Muscle layer of duodenum (tissue), 2 donors: ENCODE data around the gene NOD1.

ENCODE experiments used
- H3K27ac ChIP-seq: one replicate; pipeline ENCODE4 v1.7.0; 2013; ENCODE audit warnings: mild to moderate bottlenecking, low read length
- H3K27me3 ChIP-seq: one replicate; pipeline ENCODE4 v1.7.0; 2013; ENCODE audit warnings: low read depth, mild to moderate bottlenecking, control low read depth, low read length
- H3K36me3 ChIP-seq, 2 donors: one replicate each; pipeline ENCODE4 v1.7.0; 2013; ENCODE audit warnings: low read length in 2 of 2, control low read depth in 1 of 2, mild to moderate bottlenecking in 1 of 2; ENCODE audit not compliant: insufficient read depth in 2 of 2, control insufficient read depth in 1 of 2
- H3K4me1 ChIP-seq, 2 donors: one replicate each; pipeline ENCODE4 v1.7.0; 2013; ENCODE audit warnings: low read length in 2 of 2, mild to moderate bottlenecking in 2 of 2, control low read depth in 1 of 2, moderate library complexity in 1 of 2; ENCODE audit not compliant: insufficient read depth in 2 of 2, control insufficient read depth in 1 of 2
- H3K4me3 ChIP-seq, 2 donors: one replicate each; pipeline ENCODE4 v1.7.0; 2013; ENCODE audit warnings: low read length in 2 of 2, low read depth in 1 of 2, mild to moderate bottlenecking in 1 of 2
- H3K9me3 ChIP-seq, 2 donors: one replicate each; pipeline ENCODE4 v1.7.0; 2013; ENCODE audit warnings: low read length in 2 of 2, control low read depth in 1 of 2, mild to moderate bottlenecking in 1 of 2; ENCODE audit not compliant: control insufficient read depth in 1 of 2
- donor health status: healthy.

NOD1 gene

GRCh38 chr7:30474485-30474884, 4.1 kb downstream of the NOD1 start:
- H3K4me1 ChIP-seq, result peaks cover 25 to 42% of the 10 kb centered on the region in 2 donors
- H3K36me3 ChIP-seq, result no peaks in the 10 kb centered on the region
- H3K27me3 ChIP-seq, result no peaks in the 10 kb centered on the region
- no peaks in the 10 kb centered on the region for H3K9me3 ChIP-seq
- no peak overlapping the region for H3K4me3 ChIP-seq
- H3K27ac ChIP-seq, result no peak overlapping the region

GRCh38 chr7:30473903-30474302, 4.7 kb downstream of the NOD1 start:
- H3K9me3 ChIP-seq, result no peaks in the 10 kb centered on the region
- H3K27me3 ChIP-seq, result no peaks in the 10 kb centered on the region
- no peak overlapping the region for H3K4me3 ChIP-seq
- H3K36me3 ChIP-seq, result peaks cover 0 to 2% of the 10 kb centered on the region in 2 donors
- H3K4me1 ChIP-seq, result peaks cover 31 to 45% of the 10 kb centered on the region in 2 donors
- H3K27ac ChIP-seq, result no peak overlapping the region

- peaks cover 34 to 51% of the 10 kb centered on the region in 2 donors for H3K4me1 ChIP-seq
- no peaks in the 10 kb centered on the region for H3K9me3 ChIP-seq
- H3K4me3 ChIP-seq, result no peak overlapping the region
- no peak overlapping the region for H3K27ac ChIP-seq
- H3K36me3 ChIP-seq, result peaks cover 0 to 3% of the 10 kb centered on the region in 2 donors
- H3K27me3 ChIP-seq, result no peaks in the 10 kb centered on the region
Observed at GRCh38 chr7:30472784-30473775, 5.5 kb downstream of the NOD1 start.

DNA sequence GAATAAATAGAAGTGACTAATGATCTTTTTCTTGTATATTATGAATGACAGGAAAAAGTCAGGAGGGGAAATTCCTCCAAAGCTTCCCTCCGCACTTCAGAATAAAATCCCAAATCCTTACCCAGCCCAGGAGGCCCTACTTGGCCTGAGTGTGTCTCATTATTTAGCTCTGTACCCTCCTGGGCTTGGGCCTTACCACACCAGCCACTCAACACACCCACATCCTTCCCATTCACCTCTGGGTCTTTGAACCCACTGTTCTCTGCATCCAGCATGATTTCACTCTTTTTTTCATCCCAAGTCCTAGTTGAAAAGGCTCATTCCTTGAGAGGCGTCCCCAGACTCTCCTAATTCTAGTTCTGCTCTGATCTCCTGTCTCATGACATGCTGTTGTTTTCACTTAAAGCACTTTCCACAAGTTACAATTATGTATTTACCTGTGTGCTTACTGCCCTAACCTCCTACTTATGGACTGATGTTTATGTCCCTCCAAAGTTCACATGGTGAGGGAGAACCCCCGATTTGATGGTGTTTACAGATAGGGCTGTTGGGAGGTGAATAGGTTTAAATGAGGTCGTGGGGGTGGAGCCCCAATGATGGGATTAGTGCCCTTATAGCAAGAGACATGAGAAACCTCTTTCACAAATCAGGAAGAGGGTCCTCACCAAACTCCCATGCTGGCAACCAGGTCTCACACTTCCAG, 6.4 kb downstream of the NOD1 start:
- Histone ChIP-seq H3K36me3 (peaks cover 0 to 3% of the 10 kb centered on the region in 2 donors), H3K4me1 (peaks cover 32 to 51% of the 10 kb centered on the region in 2 donors), H3K27ac (peak overlapping the region; percentile 62), H3K9me3 (no peaks in the 10 kb centered on the region), H3K4me3 (no peak overlapping the region), H3K27me3 (no peaks in the 10 kb centered on the region)

DNA sequence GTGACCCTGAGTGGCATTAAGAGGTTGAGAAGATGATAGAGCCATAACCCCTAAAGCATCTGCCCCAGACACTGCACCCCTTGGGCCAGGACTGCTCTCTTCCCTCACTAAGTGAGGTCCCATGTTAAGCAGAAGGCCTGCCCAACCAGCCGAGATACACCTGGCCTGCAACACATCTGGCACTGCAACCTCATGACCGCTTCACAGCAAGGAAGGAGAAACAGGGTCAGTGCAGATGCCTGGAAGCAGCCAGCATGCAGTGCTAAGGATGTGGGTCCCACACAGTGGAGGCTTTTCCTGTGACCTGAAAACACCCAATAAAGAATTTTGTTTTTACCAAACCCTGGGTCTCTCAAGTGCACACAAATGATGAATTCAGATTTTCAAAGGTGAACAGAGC, 7.4 kb downstream of the NOD1 start:
- Histone ChIP-seq H3K4me3 (peak overlapping the region in 1 of 2 donors; percentile 31), H3K27me3 (no peaks in the 10 kb centered on the region), H3K4me1 (peaks cover 30 to 41% of the 10 kb centered on the region in 2 donors), H3K9me3 (no peaks in the 10 kb centered on the region), H3K27ac (peak overlapping the region; percentile 62), H3K36me3 (peaks cover 0 to 3% of the 10 kb centered on the region in 2 donors)

DNA sequence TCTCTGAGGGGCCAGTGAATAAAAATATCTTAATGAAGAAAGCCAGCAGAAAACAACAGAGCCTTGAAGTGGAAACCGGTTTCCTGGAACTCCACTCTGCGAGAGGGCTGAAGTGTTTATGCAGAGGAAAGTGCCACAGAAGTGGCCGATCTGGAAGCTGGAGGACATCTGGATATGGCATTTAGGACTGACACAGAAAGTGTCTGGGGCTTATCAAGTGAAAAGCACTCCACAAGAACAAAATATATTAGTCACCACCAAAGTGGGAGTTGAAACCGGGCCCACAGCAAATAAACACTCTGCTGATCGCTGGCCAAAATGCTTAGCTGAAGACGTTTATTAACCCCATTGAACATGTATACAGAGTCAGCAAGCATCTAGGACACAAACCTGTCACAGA, 7.8 kb downstream of the NOD1 start:
- H3K4me1 ChIP-seq, result peaks cover 35 to 43% of the 10 kb centered on the region in 2 donors
- H3K36me3 ChIP-seq, result peaks cover 0 to 3% of the 10 kb centered on the region in 2 donors
- no peaks in the 10 kb centered on the region for H3K27me3 ChIP-seq
- peak overlapping the region in 1 of 2 donors; percentile 31 for H3K4me3 ChIP-seq
- H3K9me3 ChIP-seq, result no peaks in the 10 kb centered on the region
- peak overlapping the region; percentile 89 for H3K27ac ChIP-seq

- Histone ChIP-seq H3K9me3 (no peaks in the 10 kb centered on the region), H3K36me3 (peaks cover 0 to 3% of the 10 kb centered on the region in 2 donors), H3K4me1 (peaks cover 35 to 47% of the 10 kb centered on the region in 2 donors)
Observed at GRCh38 chr7:30470163-30470770, 8.3 kb downstream of the NOD1 start.

GRCh38 chr7:30469303-30469702, 9.3 kb downstream of the NOD1 start:
- Histone ChIP-seq H3K9me3 (no peaks in the 10 kb centered on the region), H3K4me3 (peak overlapping the region in 1 of 2 donors; percentile 10), H3K4me1 (peaks cover 35 to 50% of the 10 kb centered on the region in 2 donors), H3K36me3 (peaks cover 0 to 3% of the 10 kb centered on the region in 2 donors), H3K27ac (peak overlapping the region; percentile 89), H3K27me3 (no peaks in the 10 kb centered on the region)

More at GRCh38 chr7:30470163-30470770, 8.3 kb downstream of the NOD1 start:
- Histone ChIP-seq H3K27ac (peak overlapping the region; percentile 89), H3K27me3 (no peaks in the 10 kb centered on the region), H3K4me3 (peak overlapping the region; percentile 2 to 27)

GRCh38 chr7:30468791-30469190, 9.8 kb downstream of the NOD1 start:
- H3K27me3 ChIP-seq, result no peaks in the 10 kb centered on the region
- peak overlapping the region in 1 of 2 donors; percentile 10 for H3K4me3 ChIP-seq
- H3K36me3 ChIP-seq, result peaks cover 0 to 3% of the 10 kb centered on the region in 2 donors
- no peaks in the 10 kb centered on the region for H3K9me3 ChIP-seq
- H3K4me1 ChIP-seq, result peaks cover 35 to 48% of the 10 kb centered on the region in 2 donors
- H3K27ac ChIP-seq, result peak overlapping the region; percentile 89

GRCh38 chr7:30468041-30468440, 10.5 kb downstream of the NOD1 start:
- Histone ChIP-seq H3K4me1 (peaks cover 40% of the 10 kb centered on the region in 2 donors), H3K36me3 (peaks cover 0 to 3% of the 10 kb centered on the region in 2 donors), H3K27me3 (no peaks in the 10 kb centered on the region), H3K9me3 (no peaks in the 10 kb centered on the region), H3K27ac (peak overlapping the region; percentile 89), H3K4me3 (no peak overlapping the region)

DNA sequence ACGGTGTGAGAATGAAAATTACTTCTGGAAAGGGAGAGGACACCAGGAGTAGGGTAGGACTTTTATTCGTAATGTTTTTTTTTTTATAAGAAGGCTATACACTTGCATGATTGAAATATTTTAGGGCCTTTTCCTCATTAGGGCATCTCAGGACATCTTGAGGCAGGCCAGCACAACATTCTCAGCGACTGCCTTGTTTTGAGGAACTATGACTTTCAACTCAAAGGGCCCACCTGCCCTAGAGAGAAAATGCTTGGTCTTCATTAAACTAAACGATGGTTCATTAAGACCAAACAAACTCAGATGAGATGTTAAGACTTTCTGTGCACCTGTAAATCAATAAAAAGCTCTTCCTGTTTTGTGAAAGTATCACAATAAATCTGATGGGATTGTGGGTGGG, 11.3 kb downstream of the NOD1 start:
- Histone ChIP-seq H3K4me1 (peaks cover 40% of the 10 kb centered on the region in 2 donors), H3K36me3 (peaks cover 0 to 3% of the 10 kb centered on the region in 2 donors), H3K9me3 (no peaks in the 10 kb centered on the region), H3K4me3 (no peak overlapping the region), H3K27me3 (no peaks in the 10 kb centered on the region), H3K27ac (no peak overlapping the region)
